Activated CD8-positive, alpha-beta memory T cell treated with anti-CD3 and anti-CD28 coated beads, Interleukin-2, amount 50 U/mL, for 48 hours (primary cell): ENCODE data around the gene UGDH.
"Not testable (repeated sequence)": the region's sequence is repeated elsewhere in the genome, so short reads cannot be mapped to it uniquely, and the experiment has no call there.

Source experiments
- DNase-seq: peaks from one replicate; pipeline ENCODE4 v3.0.0-alpha.2; 2020

Gene UGDH

DNA sequence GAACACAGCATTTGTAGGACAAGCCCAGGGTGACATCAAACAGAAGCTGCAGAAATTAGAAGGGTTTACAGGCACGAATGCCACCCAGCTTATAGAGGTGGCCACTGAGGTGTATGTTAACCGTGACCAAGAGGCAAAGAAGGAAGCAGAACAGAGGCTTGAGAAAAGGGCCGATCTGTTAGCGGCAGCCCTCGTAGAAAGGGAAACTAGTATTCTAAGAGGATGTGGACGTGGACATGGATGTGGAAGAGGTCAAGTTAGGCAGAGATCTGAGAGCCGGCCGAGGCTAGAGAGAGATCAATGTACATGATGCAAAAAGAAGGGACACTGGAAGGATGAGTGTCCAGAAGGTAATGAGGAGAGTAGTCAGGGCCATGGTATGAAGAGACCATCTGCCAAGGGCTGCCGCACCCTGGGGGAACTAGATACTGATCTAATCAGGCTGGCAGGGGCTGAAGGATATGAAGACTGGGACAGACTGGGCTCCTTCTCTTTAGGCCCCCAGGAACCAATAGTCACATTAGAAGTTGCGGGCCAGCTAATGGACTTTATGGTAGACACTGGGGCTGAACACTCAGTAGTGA lies 40.9 kb downstream of the UGDH start:
- no peak for DNase-seq

DNA sequence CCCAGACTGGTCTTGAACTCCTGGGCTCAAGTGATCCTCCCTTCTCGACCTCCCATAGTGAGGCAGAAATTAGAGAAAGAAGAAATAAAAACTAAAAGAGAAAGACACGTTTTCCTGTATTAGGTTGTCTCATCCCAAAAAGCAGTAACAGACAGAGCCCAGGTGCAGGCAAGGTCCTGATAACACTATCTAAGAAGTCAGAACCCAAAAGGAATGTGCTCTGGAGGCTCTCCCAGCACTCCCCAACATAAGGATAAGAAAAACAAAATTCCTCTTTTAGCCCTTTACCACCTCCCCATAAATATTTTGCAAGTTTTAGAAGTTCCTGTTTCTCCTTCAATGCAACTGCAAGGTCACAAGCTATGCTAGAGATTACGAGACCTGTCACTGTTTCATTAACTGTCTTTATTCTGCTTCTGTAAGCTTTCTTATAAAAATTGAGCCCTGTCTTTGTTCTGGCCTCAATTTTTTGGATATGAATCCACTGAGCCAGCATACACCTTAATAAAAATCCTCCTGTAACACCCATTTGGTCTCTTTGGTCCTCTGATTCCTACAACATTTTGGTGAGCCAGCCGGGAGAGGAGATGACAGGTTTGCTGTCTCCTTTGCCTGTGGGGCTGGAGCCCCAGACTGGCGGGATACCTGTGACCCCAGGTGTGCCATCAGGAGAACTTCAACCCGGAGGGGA lies 42.5 kb downstream of the UGDH start:
- no peak for DNase-seq

GRCh38 chr4:39480902-39481695 lies 46.1 kb downstream of the UGDH start:
- DNase-seq = no peak

DNA sequence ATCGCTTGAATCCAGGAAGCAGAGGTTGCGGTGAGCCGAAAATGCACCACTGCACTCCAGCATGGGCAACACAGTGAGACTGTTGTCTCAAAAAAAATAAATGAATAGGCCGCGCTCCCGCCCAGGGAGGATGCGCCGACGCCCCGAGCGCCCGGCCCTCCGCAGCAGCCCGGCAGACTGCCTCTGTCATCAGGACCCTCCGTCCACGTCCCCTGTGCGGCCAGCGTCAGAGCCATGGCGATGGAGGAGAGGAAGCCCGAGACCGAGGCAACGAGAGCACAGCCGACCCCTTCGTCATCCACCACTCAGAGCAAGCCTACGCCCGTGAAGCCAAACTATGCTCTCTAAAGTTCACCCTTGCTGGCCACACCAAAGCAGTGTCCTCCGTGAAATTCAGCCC lies 47.0 kb downstream of the UGDH start:
- no peak for DNase-seq

GRCh38 chr4:39476187-39476895 lies 50.9 kb downstream of the UGDH start:
- DNase-seq = no peak

DNA sequence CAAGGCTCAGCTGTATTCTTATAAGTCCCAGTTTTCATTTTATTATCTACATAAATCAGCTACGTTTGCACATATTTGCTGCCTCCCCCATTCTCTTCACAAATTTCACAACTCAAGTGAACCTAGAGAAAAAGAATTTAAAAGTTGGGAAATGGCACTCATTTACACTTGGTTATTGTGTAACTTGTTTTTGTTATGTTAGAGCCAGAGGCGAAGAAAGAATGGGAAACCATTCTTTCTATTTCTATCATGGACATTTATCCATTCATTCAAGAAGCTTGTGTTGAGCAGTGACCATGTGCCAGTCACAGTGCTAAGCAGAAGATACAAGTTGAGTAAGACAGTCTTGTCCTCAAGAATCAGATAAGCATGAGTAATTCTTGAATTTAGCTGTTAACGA lies 54.8 kb downstream of the UGDH start:
- no peak for DNase-seq

- no peak for DNase-seq
Measured at GRCh38 chr4:39470402-39470801, 56.8 kb downstream of the UGDH start.

DNA sequence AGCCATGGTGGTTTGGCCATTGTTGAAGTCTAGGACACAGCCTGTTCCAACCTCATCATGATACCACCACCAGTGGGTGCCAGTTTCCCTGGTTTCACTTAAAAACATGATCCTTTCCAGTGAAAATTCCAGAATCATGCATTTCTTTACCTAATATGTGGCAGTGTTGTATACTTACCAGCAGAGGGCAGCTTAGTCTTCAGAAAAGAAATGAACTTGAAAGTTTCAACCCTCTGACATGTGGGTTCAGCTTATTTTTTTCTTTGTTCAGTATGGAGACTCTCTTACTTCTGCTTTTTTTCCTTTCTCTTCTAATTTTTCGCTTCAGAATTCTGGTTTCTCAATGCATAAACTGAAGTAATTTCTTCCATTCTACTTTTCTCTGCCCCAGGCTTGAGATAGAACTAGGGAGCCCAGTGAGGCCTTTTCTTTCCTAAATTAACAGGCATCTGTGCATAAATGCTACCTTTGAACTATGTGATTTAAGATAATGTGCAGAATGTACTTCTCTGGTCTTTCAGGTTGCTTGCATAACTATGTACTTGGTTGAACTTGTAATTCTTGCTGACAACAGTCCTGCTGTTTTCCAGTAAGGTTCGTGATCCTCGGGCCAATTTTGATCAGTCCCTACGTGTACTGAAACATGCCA lies 57.7 kb downstream of the UGDH start:
- no peak for DNase-seq

- DNase-seq = no peak
Measured at GRCh38 chr4:39467464-39467863, 59.8 kb downstream of the UGDH start.

GRCh38 chr4:39466747-39467146 lies 60.5 kb downstream of the UGDH start:
- no peak for DNase-seq

- no peak for DNase-seq
Measured at GRCh38 chr4:39464886-39465501, 62.2 kb downstream of the UGDH start.

- DNase-seq = peak; percentile 98
Measured at GRCh38 chr4:39458505-39459300, 68.5 kb downstream of the UGDH start, which contains the start of the genes LIAS and RPL9. Gene LIAS, plus strand, starts transcription at chr4:39459056. Its CDS starts 62 bp downstream, at chr4:39459118. Gene RPL9, minus strand, starts transcription at chr4:39458922. Its CDS starts 483 bp downstream, at chr4:39458439.

- DNase-seq = not testable (repeated sequence)
Measured at GRCh38 chr4:39458161-39458504, 69.1 kb downstream of the UGDH start.

- no peak for DNase-seq
Measured at GRCh38 chr4:39456946-39457763, 70.1 kb downstream of the UGDH start.

GRCh38 chr4:39455486-39455885 lies 71.8 kb downstream of the UGDH start:
- no peak for DNase-seq

GRCh38 chr4:39453738-39454137 lies 73.5 kb downstream of the UGDH start:
- DNase-seq = no peak

DNA sequence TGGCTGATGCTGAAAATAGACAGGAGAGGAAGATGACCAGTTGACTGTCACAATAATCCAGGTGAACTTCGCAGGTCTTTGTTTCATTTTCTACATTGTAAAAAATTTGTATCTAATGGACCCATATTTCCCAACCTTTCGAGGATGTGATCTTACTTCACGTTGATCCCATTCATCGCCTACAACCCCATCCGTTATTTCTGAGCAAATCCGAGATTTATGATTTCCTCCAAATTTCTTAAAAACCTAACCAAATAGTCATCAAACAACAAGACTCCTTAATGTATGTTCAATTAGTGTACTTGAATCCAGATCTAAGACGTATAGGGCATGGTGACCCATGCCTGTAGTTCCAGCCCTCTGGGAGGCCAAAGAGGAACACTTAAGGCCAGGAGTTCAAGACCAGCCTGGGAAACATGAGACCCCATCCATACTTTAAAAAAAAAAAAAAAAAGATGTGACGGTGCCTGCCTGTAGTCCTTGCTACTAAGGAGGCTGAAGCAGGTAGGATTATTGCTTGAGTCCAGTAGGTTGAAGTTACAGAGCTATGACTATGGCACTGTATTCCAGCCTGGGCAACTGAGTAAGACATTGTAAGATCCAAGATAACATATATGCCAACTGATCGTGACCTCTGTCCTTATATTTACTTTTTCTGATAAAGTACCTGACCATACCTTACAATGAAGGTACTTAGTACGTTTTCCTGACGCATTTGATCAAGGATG lies 74.2 kb downstream of the UGDH start:
- no peak for DNase-seq

GRCh38 chr4:39452153-39452859 lies 74.9 kb downstream of the UGDH start:
- DNase-seq = no peak

- DNase-seq = peak; percentile 58
Measured at GRCh38 chr4:39451423-39452023, 75.7 kb downstream of the UGDH start.
